Hematopoietic multipotent progenitor cell treated with erythropoietin and hydrocortisone succinate and interleukin-3 and kit ligand, for 8 days (in vitro differentiated cells): ENCODE measurements around the gene MYH6.

ENCODE experiments used
- DNase-seq: peaks from one replicate; pipeline ENCODE4 v3.0.0-alpha.2; 2015

Gene MYH6

DNA sequence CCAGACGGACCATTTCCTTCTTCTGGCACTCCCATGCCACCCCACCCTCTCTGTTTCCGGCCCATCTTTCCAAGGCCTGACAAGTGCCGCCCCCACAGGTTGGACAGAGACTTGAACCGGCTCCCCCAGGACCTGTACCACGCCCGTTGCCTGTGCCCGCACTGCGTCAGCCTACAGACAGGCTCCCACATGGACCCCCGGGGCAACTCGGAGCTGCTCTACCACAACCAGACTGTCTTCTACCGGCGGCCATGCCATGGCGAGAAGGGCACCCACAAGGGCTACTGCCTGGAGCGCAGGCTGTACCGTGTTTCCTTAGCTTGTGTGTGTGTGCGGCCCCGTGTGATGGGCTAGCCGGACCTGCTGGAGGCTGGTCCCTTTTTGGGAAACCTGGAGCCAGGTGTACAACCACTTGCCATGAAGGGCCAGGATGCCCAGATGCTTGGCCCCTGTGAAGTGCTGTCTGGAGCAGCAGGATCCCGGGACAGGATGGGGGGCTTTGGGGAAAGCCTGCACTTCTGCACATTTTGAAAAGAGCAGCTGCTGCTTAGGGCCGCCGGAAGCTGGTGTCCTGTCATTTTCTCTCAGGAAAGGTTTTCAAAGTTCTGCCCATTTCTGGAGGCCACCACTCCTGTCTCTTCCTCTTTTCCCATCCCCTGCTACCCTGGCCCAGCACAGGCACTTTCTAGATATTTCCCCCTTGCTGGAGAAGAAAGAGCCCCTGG is 32.4 kb downstream of the MYH6 start:
- DNase-seq, result no peak

GRCh38 chr14:23373041-23373440 is 35.0 kb downstream of the MYH6 start:
- DNase-seq, result no peak

GRCh38 chr14:23372509-23372908 is 35.6 kb downstream of the MYH6 start, which contains the start of gene IL25:
Gene IL25, plus strand, starts transcription at chr14:23372809.
- DNase-seq, result no peak

GRCh38 chr14:23371865-23372264 is 36.2 kb downstream of the MYH6 start:
- no peak for DNase-seq

DNA sequence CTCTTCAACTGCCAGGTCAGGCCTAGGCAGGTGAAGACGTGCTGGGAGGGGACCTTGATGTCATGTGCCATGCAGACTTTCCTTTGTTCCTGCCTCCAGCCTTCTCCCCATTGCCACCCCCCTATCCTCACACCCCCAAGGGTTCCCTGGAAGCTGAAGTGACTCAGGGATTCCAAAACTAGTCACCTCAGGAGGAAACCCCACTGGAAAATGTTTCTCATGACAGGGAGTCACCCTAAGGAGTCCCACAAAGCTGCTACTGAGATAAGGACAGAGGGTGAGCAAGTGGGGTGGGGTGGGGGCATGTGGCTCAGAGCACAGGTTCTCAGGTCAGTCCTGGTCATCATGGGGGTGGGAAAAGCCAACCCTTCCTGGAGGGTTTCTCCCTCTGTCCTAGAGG is 37.9 kb downstream of the MYH6 start:
- no peak for DNase-seq

- no peak for DNase-seq
Observed at GRCh38 chr14:23366426-23366921, 41.6 kb downstream of the MYH6 start.

DNA sequence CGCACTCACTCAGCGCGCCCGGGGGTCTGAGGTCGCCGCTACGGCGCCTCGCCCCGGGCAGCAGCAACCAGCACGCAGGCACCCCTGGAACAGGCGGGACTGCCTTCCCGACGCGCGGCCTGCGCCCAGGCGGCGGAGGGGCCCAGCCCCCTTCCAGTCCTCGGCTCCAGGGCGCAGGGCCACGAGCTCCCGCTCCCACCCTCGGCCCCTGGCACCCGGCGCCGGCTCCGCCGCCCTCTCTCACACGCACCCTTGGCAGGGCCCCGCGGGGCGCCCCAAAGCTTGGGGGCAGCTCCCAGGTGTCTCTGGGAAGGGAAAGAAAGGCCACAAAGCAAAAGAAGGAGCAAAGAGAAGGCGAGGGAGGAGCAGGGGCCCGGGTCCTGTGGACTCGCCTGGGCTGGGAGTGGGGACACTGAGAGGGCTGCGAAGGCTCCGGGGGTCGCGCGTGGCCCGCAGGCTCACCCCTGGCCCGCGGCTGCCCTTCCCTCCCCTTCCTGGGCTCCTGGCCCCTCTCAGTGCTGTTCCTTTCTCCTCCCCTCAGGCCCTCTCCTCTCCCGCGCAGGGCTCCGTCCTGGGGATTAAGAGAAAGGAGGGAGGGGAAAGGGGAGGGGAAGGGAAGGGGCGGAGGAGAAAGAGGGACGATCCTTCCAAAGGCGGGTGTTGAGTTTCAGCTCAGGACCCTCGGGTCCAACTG is 42.2 kb downstream of the MYH6 start:
- DNase-seq, result no peak

DNA sequence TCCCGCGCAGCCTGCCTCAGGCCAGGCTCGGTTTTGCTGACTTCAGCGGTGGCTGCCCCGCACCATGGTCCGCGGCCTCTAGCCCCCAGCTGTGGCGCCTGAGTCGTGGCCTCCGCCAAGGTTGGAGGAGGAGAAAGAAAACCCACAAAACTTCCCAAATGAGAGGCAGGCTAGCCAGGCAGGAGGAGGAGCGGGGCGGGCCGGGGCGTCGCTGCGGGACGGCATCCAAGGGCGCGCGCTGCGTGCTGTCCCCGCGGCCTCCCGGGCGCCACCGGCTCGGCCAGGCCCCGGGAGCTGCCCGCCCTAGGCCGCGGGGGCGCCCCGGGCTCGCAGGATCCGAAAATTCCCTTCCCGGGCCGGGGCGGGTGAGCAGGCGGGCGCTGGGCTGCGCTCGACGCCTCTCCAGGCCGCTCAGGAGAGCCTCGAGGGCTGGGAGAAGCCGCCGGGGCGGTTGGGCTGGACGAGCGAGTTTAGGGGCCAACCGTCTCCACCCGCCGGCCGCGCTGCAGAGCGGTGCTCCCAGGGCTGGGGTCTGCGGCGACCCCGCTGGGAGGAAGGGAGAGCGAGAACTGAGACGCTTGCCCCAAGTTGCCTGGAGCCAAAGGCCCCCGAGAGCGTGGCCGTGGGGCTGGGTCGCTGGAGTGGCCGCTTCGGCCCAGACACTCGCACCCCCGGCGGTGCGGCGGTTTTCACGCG is 42.9 kb downstream of the MYH6 start, which contains the start of gene EFS:
EFS (minus strand) TSS at position 137 of the 696 bp plus-strand sequence. CDS start 147 bp downstream, outside the sequence.
- DNase-seq, result no peak

DNA sequence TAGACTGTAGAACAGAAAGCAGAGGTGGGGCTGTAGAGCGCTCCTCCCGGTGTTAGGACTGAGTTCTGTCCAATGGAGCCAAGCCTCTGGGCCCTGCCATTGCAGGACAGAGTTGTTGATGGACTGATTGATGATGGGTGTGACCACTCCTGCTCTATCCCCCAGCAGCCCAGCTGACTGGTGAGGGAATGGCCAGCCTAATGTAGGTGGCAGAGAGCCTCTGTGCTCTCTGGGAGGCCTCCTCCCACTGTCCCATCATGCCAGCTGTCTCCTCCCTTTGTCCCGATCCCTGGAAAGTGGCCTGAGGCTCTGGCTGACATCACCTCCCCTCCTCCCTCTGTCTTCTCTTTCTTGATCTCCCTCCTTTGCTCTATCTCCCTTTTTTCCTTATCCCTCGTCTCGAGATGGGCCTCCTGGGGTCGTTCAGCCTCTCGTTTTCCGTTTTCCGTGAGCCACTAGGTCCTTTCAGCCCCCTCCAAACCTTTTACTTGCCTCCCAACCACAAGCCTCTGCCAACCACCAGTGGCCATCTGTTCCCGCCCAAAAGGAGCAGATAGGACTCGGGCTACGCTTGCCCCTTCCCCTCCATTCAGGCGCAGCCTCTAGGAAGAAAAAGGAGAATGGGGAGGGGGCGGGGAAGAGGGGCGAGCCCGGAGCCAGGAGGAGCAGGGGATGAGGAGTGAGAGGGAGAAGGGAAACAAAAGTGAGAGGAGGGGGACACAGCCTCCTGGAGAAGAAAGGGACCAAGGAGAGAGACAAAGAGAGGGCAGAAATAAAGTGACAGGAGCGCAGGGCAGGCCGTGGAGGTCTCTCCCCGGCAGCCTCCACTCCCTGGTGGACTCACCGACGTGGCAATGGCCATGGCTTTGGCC is 43.7 kb downstream of the MYH6 start:
- DNase-seq, result no peak

- DNase-seq, result no peak
Observed at GRCh38 chr14:23362200-23362599, 45.9 kb downstream of the MYH6 start.

- no peak for DNase-seq
Observed at GRCh38 chr14:23361763-23362162, 46.3 kb downstream of the MYH6 start.

DNA sequence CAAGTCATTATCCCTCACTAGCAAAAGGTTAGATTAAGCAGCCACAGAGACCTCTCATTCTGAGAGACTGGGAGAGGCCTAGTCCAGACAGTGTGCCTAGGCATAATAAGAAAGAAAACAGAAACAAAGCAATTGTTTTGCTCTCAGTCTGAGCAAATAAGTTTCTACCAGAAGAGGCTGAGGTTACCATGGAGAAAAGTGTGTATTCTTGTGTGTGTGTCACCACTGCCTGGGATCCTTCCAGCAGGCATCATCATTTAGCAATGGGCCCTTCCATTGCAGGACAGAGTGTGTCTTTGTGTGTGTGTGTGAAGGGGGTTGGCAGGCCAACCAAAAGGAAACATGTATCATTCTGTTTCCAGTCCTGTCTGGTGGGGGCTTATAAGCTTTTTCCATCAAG is 46.8 kb downstream of the MYH6 start:
- no peak for DNase-seq

GRCh38 chr14:23360496-23360895 is 47.6 kb downstream of the MYH6 start:
- no peak for DNase-seq

DNA sequence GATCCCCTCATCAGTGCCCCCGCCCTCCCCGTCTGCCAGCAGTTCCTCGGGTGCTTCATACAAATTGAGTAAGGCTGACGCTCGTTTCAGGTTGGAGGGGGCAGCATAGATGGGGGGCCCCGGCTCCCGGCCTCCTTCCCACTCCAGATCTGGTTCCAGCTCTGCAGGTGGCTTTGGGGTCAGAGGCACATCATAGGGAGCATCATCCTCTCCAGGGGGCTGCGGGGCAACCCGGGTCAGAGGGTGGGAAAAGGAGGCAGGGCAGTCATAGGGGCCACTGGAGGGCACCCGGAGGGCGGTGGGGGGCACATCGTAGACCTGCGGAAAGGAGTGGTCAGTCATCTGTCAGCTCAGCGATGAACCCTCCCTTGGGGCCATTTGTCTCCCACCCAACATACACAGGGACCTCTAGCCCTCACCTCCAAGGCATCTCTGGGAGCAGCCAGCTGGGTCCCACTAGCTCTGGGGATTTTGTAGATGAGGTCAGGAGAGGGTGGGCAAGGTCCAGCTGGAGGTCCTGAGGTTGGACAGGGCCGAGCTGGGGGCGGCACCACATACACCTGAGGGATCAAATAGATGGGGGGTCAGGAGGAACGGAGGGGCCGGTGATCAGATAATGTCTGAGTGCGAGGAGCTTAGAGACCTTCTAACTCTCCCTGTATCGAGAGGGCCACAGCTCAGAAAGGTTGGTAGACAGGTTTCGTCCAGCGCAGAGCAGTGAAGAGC is 48.2 kb downstream of the MYH6 start:
- no peak for DNase-seq

DNA sequence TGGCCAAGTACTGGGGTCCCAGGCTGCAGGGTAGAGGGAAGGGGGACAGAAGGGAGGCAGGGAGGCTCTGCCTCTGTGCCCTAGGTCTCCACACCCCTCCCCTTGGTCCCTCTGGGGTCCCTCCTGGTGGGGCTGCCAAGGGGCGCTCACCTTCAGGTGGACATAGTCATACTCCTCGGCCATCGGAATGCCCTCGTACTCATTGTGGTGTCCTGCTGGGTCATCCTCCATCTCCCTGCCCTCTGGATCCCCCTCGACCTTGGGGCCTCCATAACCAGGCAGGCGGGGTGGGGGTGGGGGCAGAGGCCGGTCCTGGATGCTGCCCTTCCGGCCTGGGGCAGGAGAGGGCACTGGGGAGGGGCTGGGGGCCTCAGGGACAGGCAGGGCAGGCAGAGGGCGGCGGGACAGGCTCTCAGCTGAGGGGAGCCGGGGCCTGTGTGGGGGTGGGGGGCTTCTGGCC is 48.9 kb downstream of the MYH6 start:
- DNase-seq, result no peak

GRCh38 chr14:23358553-23359166 is 49.4 kb downstream of the MYH6 start:
- DNase-seq, result no peak

DNA sequence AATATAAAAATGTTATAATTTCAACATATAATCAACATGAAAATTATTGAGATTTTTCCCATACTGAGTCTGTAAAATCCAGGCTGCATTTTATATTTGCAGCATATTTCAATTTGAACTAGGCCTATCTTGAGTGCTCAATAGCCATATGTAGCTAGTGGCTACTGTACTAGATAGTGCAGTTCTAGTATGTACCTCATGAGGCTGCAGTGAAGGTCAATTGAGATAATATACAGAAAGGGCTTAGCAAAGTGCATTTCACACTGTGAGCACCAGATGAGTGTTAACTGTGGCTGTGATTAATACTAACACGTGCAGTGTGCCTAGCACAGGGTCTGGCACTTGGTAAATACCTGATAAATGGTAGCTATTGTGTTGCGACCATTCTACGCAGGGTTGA is 50.0 kb downstream of the MYH6 start:
- no peak for DNase-seq

- DNase-seq, result no peak
Observed at GRCh38 chr14:23357261-23357660, 50.8 kb downstream of the MYH6 start.

DNA sequence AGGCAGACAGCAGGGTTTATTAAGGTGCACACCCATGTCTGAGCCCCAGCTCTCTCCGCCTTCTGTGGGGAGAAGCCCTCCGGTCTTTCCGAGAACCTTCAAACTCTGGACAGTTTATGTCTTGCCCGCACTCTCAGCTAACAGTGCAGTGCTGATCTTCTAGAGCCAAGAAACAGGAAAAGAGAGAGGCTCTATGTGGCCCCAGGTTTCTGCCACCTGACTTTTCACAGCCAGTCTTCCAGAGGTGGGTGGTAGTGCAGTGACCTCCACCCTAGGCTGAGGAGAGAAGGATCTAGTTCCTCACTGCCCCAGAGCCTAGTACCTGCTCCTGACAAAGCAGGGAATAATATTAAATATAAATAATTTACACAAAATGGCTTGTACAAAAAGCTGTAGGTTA is 51.4 kb downstream of the MYH6 start:
- no peak for DNase-seq

DNA sequence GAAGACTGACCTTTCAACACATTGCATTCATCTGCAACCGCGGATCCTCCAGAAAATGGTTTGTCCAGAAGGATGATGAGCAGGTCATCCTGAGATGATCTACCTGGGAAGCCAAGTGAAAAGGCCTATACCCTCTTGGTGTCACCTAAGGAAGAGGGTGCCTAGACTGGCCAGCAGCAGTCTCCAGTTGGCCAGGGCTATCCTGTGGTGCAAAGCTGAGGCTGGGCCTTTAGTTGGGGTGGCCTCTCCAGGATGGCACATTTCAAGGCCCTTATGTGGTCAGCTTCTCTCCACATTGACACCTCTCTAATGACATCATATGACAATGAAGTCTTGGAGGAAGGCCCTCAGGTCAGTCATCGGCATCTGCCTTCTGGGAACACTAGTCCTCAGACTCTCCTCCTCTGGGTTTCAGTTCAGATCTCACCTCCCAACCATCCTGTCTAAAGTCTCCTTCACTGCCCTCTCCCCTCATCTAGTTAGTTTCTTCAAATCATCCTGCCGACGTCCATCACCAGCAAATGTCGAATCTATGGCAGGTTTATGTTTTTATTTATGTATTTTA is 52.1 kb downstream of the MYH6 start:
- no peak for DNase-seq

- no peak for DNase-seq
Observed at GRCh38 chr14:23354990-23355389, 53.1 kb downstream of the MYH6 start.
